GM21360 (cell line): Measurements from ENCODE around the gene CENPX.

Experiments
- ATAC-seq: cut with Tn5 transposase; IDR thresholded peaks from one replicate; pipeline ENCODE4 v1.9.1; 2021; ENCODE audit warnings: mild to moderate bottlenecking, moderate library complexity; ENCODE audit not compliant: unreplicated experiment

The CENPX gene

GRCh38 chr17:82055023-82055964, 32.6 kb upstream of the CENPX start:
- ATAC-seq = no peak

GRCh38 chr17:82054351-82055022, 31.8 kb upstream of the CENPX start:
- ATAC-seq = no peak

GRCh38 chr17:82053556-82054263, 31.0 kb upstream of the CENPX start:
- ATAC-seq = no peak

GRCh38 chr17:82053130-82053529, 30.5 kb upstream of the CENPX start:
- ATAC-seq = no peak

- ATAC-seq = no peak
These were observed 30.0 kb upstream of the CENPX start for GRCh38 chr17:82052638-82053059.

- no peak for ATAC-seq
These were observed 29.3 kb upstream of the CENPX start, which contains the start of the genes GPS1 and RFNG for GRCh38 chr17:82051776-82052637. Gene GPS1, plus strand, starts transcription at chr17:82051898. Its CDS starts 34 bp downstream, at chr17:82051932. Gene RFNG, minus strand, starts transcription at chr17:82051811. Its CDS starts 45 bp downstream, at chr17:82051766.

- ATAC-seq = no peak
These were observed 28.3 kb upstream of the CENPX start for GRCh38 chr17:82050761-82051641.

GRCh38 chr17:82050152-82050760, 27.6 kb upstream of the CENPX start:
- no peak for ATAC-seq

GRCh38 chr17:82049521-82049971, 26.9 kb upstream of the CENPX start:
- ATAC-seq = no peak

- no peak for ATAC-seq
These were observed 26.4 kb upstream of the CENPX start for GRCh38 chr17:82049106-82049505.

- ATAC-seq = no peak
These were observed 25.9 kb upstream of the CENPX start for GRCh38 chr17:82048571-82048971.

GRCh38 chr17:82047914-82048570, 25.4 kb upstream of the CENPX start:
- ATAC-seq = no peak

GRCh38 chr17:82047379-82047778, 24.7 kb upstream of the CENPX start:
- no peak for ATAC-seq

GRCh38 chr17:82046903-82047302, 24.2 kb upstream of the CENPX start:
- ATAC-seq = no peak

- no peak for ATAC-seq
These were observed 23.3 kb upstream of the CENPX start for GRCh38 chr17:82045936-82046484.

GRCh38 chr17:82043507-82043906, 20.8 kb upstream of the CENPX start:
- no peak for ATAC-seq

- no peak for ATAC-seq
These were observed 20.0 kb upstream of the CENPX start for GRCh38 chr17:82042649-82043048.
